ENCODE data around the gene ZNF280C.
"Not testable (repeated sequence)": the region's sequence is repeated elsewhere in the genome, so short reads cannot be mapped to it uniquely, and the experiment has no call there.

DNA sequence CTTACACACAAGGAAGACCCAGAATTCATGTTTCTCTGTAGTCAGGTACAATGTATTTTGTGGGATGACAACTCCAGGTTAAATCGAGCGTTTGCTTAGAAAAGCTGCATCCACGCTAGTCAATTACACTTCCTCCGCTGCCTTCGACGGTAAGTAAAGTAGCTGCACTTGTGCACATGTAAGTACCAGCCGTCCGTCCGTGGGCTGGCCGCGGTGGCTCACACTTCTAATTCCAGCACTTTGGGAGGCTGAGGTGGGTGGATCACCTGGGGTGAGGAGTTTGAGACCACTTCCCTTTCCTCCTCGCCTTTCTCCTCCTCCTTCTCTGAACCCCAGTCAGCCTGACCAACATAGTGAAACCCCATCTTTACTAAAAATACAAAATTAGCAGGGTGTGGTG lies 692 bp upstream of the ZNF280C start:
- TF ChIP-seq, protein P1, sequence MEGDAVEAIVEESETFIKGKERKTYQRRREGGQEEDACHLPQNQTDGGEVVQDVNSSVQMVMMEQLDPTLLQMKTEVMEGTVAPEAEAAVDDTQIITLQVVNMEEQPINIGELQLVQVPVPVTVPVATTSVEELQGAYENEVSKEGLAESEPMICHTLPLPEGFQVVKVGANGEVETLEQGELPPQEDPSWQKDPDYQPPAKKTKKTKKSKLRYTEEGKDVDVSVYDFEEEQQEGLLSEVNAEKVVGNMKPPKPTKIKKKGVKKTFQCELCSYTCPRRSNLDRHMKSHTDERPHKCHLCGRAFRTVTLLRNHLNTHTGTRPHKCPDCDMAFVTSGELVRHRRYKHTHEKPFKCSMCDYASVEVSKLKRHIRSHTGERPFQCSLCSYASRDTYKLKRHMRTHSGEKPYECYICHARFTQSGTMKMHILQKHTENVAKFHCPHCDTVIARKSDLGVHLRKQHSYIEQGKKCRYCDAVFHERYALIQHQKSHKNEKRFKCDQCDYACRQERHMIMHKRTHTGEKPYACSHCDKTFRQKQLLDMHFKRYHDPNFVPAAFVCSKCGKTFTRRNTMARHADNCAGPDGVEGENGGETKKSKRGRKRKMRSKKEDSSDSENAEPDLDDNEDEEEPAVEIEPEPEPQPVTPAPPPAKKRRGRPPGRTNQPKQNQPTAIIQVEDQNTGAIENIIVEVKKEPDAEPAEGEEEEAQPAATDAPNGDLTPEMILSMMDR (conservative IDR thresholded peaks at IDR 0.05) = not testable (repeated sequence)
- TF ChIP-seq ZFX (IDR thresholded peaks at IDR 0.05) = not testable (repeated sequence)
